Measurements from ENCODE around the gene ST6GAL2. TPM values are rescaled to one million over a fixed set of nuclear protein-coding genes. Genes with fewer than 3 reads are reported as not detected.

Gene ST6GAL2
- total and polyA plus RNA-seq, 4 donors, result 1.0 to 3.6 (median 2.3) TPM

- 82% methylated on average over 2 of the region's 2 CpGs for WGBS
- Histone ChIP-seq H3K36me3 (ENCODE audit: control insufficient read depth in 4 of 4, insufficient read depth in 3 of 4, low read depth in 1 of 4, low read length in 3 of 4) (peaks cover 0 to 2% (median 0%) of the 10 kb centered on the region in 4 donors), H3K9me3 (ENCODE audit: control insufficient read depth in 4 of 4, low read length in 3 of 4) (peaks cover 0 to 9% (median 1%) of the 10 kb centered on the region in 4 donors), H3K9ac (ENCODE audit: low read depth in 1 of 2, low read length in 2 of 2) (no peak overlapping the region), H3K27me3 (ENCODE audit: control insufficient read depth in 4 of 4, insufficient read depth in 4 of 4, low read length in 3 of 4) (peaks cover 0 to 20% (median 0%) of the 10 kb centered on the region in 4 donors), H3K4me3 (ENCODE audit: low read depth in 1 of 3, low read length in 3 of 3) (no peak overlapping the region), H3K4me1 (ENCODE audit: control insufficient read depth in 4 of 4, insufficient read depth in 4 of 4, low read length in 3 of 4) (no peaks in the 10 kb centered on the region), H3K27ac (ENCODE audit: low read depth in 1 of 2, low read length in 2 of 2) (no peak overlapping the region)
- no peak for DNase-seq (ENCODE audit: low spot score)
- TF ChIP-seq HNF4G (IDR thresholded peaks at IDR 0.05) (no peak), EGR1 (IDR thresholded peaks at IDR 0.05; ENCODE audit: low read depth in 2 of 2) (no peak), YY1 (IDR thresholded peaks at IDR 0.05) (no peak), MAX (IDR thresholded peaks at IDR 0.05) (no peak), ZBTB33 (IDR thresholded peaks at IDR 0.05) (no peak), SP1 (IDR thresholded peaks at IDR 0.05) (no peak), FOXA2 (IDR thresholded peaks at IDR 0.05) (no peak), CTCF (IDR thresholded peaks at IDR 0.05; ENCODE audit: low read depth, low read length, missing input control) (no peak), TAF1 (conservative IDR thresholded peaks at IDR 0.05) (no peak), ATF3 (IDR thresholded peaks at IDR 0.05) (no peak), FOXA1 (IDR thresholded peaks at IDR 0.05) (no peak), REST (IDR thresholded peaks at IDR 0.05) (no peak), HNF4A (conservative IDR thresholded peaks at IDR 0.05) (no peak)
These were observed 21.9 kb downstream of the ST6GAL2 start for GRCh38 chr2:106864051-106864450.

- H3K4me1 ChIP-seq (ENCODE audit: control insufficient read depth in 4 of 4, insufficient read depth in 4 of 4, low read length in 3 of 4), result no peaks in the 10 kb centered on the region
- H3K27me3 ChIP-seq (ENCODE audit: control insufficient read depth in 4 of 4, insufficient read depth in 4 of 4, low read length in 3 of 4), result peaks cover 0 to 16% (median 0%) of the 10 kb centered on the region in 4 donors
- DNase-seq (ENCODE audit: low spot score), result no peak
- no peak overlapping the region for H3K9ac ChIP-seq (ENCODE audit: low read depth in 1 of 2, low read length in 2 of 2)
- peaks cover 0 to 2% (median 0%) of the 10 kb centered on the region in 4 donors for H3K36me3 ChIP-seq (ENCODE audit: control insufficient read depth in 4 of 4, insufficient read depth in 3 of 4, low read depth in 1 of 4, low read length in 3 of 4)
- no peak overlapping the region for H3K4me3 ChIP-seq (ENCODE audit: low read depth in 1 of 3, low read length in 3 of 3)
- 49% methylated on average over 8 of the region's 8 CpGs for WGBS
- H3K27ac ChIP-seq (ENCODE audit: low read depth in 1 of 2, low read length in 2 of 2), result no peak overlapping the region
- TF ChIP-seq ZBTB33 (IDR thresholded peaks at IDR 0.05), result no peak
- TF ChIP-seq MAX (IDR thresholded peaks at IDR 0.05), result no peak
- TF ChIP-seq FOXA2 (IDR thresholded peaks at IDR 0.05), result no peak
- no peak for TF ChIP-seq SP1 (IDR thresholded peaks at IDR 0.05)
- no peak for TF ChIP-seq FOXA1 (IDR thresholded peaks at IDR 0.05)
- TF ChIP-seq YY1 (IDR thresholded peaks at IDR 0.05), result no peak
- no peak for TF ChIP-seq ATF3 (IDR thresholded peaks at IDR 0.05)
- no peak for TF ChIP-seq GABPA (IDR thresholded peaks at IDR 0.05 in 1 of 2, conservative IDR thresholded peaks at IDR 0.05 in 1 of 2)
- TF ChIP-seq TAF1 (conservative IDR thresholded peaks at IDR 0.05), result no peak
- no peak for TF ChIP-seq HNF4G (IDR thresholded peaks at IDR 0.05)
- no peak for TF ChIP-seq RXRA (IDR thresholded peaks at IDR 0.05)
- no peak for TF ChIP-seq NR2F2 (IDR thresholded peaks at IDR 0.05)
- peaks cover 0 to 12% (median 5%) of the 10 kb centered on the region in 4 donors for H3K9me3 ChIP-seq (ENCODE audit: control insufficient read depth in 4 of 4, low read length in 3 of 4)
These were observed 22.6 kb downstream of the ST6GAL2 start for GRCh38 chr2:106863387-106863786.

Measured in liver (tissue), 9 donors.